Activated gamma-delta T cell treated with Interleukin-2 at 50 U/mL for 16 hours (primary cell): ENCODE data around the gene SLC29A3.
"Not testable (repeated sequence)": the region's sequence is repeated elsewhere in the genome, so short reads cannot be mapped to it uniquely, and the experiment has no call there.

Source experiments
- DNase-seq: peaks from one replicate; pipeline ENCODE4 v3.0.0-alpha.2; 2020

The SLC29A3 gene

GRCh38 chr10:71284544-71285179 lies 34.4 kb upstream of the SLC29A3 start:
- no peak for DNase-seq

- no peak for DNase-seq
These were observed 33.9 kb upstream of the SLC29A3 start for GRCh38 chr10:71285180-71285545.

GRCh38 chr10:71285986-71286385 lies 33.1 kb upstream of the SLC29A3 start:
- no peak for DNase-seq

GRCh38 chr10:71286521-71287294 lies 32.4 kb upstream of the SLC29A3 start:
- no peak for DNase-seq

GRCh38 chr10:71287456-71287855 lies 31.6 kb upstream of the SLC29A3 start:
- DNase-seq, result no peak

- DNase-seq, result no peak
These were observed 30.6 kb upstream of the SLC29A3 start for GRCh38 chr10:71288461-71288860.

- no peak for DNase-seq
These were observed 29.5 kb upstream of the SLC29A3 start for GRCh38 chr10:71289421-71290130.

GRCh38 chr10:71290331-71290730 lies 28.7 kb upstream of the SLC29A3 start:
- no peak for DNase-seq

GRCh38 chr10:71290806-71291527 lies 28.1 kb upstream of the SLC29A3 start:
- no peak for DNase-seq

GRCh38 chr10:71291528-71291900 lies 27.5 kb upstream of the SLC29A3 start:
- no peak for DNase-seq

GRCh38 chr10:71292624-71293445 lies 26.2 kb upstream of the SLC29A3 start:
- no peak for DNase-seq

GRCh38 chr10:71293446-71294084 lies 25.5 kb upstream of the SLC29A3 start:
- no peak for DNase-seq

GRCh38 chr10:71294091-71294561 lies 24.9 kb upstream of the SLC29A3 start:
- DNase-seq, result no peak

- DNase-seq, result no peak
These were observed 24.2 kb upstream of the SLC29A3 start for GRCh38 chr10:71294856-71295255.

GRCh38 chr10:71295641-71296040 lies 23.4 kb upstream of the SLC29A3 start:
- DNase-seq, result no peak

GRCh38 chr10:71296086-71296485 lies 23.0 kb upstream of the SLC29A3 start:
- no peak for DNase-seq

- not testable (repeated sequence) for DNase-seq
These were observed 22.2 kb upstream of the SLC29A3 start for GRCh38 chr10:71296811-71297210.

- DNase-seq, result no peak
These were observed 21.7 kb upstream of the SLC29A3 start for GRCh38 chr10:71297343-71297742.

- no peak for DNase-seq
These were observed 19.8 kb upstream of the SLC29A3 start for GRCh38 chr10:71299071-71299785.

- DNase-seq, result no peak
These were observed 18.3 kb upstream of the SLC29A3 start for GRCh38 chr10:71300555-71301370.
